GM21367 (cell line): ENCODE results near the gene ANKRD52.

Source experiments
- ATAC-seq: cut with Tn5 transposase; IDR thresholded peaks from one replicate; pipeline ENCODE4 v1.9.1; 2021; ENCODE audit not compliant: unreplicated experiment

ANKRD52 gene

GRCh38 chr12:56242986-56243385, 15.2 kb downstream of the ANKRD52 start:
- ATAC-seq = no peak

- ATAC-seq = no peak
Observed at GRCh38 chr12:56241424-56242303, 16.5 kb downstream of the ANKRD52 start.

DNA sequence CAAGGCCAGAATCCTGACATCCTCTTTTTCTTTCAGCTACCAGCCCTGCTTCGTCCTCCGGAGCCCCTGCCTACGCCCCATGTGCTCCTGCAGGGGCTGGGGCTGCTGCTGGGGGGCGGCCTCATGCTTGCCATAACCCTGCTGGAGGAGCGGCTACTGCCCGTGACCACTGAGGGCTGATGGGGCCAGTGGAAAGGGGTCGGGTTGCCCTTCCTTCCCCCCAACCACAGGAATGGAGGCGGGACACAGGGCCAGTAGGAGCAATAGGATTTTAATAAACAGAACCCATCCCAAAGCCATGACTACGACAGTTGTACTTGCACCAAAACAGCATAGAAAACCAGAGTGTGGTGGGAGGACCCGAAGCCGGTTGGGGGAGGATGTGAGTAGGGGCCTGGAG, 20.6 kb downstream of the ANKRD52 start:
- no peak for ATAC-seq

GRCh38 chr12:56236985-56237384, 21.2 kb downstream of the ANKRD52 start:
- no peak for ATAC-seq

- ATAC-seq = no peak
Observed at GRCh38 chr12:56236091-56236490, 22.1 kb downstream of the ANKRD52 start.

DNA sequence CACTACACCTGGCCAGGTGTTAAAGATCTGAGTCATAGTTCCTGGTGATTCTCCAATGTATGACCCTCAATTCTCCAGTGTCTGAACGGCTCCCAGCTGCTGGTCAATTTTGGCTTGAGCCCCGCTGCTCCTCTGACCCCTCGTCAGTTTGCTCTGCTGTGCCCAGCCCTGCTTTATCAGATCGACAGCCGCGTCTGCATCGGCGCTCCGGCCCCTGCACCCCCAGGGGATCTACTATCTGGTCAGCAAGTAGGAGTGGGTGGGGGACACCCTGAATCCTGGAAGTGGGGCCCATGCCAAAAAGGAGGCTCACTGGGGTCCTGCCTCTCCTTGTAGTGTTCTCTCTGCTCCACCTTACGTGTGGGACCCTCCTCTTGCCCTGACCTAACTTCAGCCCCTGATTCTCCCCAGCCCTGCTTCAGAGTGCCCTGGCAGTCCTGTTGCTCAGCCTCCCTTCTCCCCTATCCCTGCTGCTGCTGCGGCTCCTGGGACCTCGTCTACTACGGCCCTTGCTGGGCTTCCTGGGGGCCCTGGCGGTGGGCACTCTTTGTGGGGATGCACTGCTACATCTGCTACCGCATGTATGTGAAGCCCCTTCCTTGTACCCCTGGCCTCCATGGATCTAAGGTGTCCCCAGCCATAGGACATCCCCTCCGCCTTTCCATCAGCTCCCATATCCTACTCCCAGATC, 23.3 kb downstream of the ANKRD52 start:
- ATAC-seq = no peak

DNA sequence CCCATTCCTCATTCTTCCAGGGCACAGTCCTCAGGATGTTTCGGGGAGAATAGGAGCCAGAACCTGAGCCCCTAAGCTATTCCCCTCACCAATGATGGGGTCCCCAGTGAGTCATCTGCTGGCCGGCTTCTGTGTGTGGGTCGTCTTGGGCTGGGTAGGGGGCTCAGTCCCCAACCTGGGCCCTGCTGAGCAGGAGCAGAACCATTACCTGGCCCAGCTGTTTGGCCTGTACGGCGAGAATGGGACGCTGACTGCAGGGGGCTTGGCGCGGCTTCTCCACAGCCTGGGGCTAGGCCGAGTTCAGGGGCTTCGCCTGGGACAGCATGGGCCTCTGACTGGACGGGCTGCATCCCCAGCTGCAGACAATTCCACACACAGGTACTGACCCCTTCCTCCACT, 27.0 kb downstream of the ANKRD52 start:
- no peak for ATAC-seq

DNA sequence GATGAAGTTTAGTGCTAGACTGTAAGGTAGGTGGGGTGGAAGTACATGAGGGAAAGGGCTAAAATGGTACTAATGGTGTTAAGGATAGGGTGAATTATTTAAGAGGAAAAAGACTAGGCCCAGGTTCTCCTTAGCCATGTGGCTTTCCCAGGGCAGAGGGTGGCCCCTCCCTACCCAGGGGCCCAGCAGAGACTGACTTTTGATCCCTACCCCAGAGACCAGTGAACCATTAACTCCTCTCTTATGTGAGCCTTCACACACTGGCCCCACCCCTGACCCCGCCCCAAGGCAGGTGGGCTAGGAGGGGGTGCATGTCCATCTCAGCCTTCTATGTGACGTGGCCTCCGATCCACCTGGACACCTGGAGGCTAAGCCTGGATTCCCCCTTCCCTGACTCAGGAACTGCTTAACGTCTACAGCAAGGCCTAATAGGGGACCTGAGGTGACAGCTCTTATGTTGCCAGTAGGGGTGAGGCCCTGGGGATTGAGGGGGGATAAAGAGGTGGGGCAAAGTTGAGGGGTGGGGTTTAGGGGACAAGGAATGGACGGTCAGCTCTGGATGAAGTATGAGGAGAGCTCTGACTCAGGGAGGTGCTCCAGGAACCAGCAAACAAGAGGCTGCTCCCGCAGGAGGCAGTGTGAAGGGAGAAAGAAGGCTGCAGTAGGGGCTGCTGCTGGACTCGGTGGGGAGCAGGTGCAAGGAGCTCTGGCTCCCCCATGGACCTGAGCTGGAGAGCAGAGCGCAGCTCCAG, 27.6 kb downstream of the ANKRD52 start:
- no peak for ATAC-seq

- ATAC-seq = no peak
Observed at GRCh38 chr12:56229916-56230431, 28.2 kb downstream of the ANKRD52 start, which contains the start of gene SLC39A5. TSS of gene SLC39A5 (plus strand) at chr12:56230051. CDS start at chr12:56231275, 1,224 bp downstream.

DNA sequence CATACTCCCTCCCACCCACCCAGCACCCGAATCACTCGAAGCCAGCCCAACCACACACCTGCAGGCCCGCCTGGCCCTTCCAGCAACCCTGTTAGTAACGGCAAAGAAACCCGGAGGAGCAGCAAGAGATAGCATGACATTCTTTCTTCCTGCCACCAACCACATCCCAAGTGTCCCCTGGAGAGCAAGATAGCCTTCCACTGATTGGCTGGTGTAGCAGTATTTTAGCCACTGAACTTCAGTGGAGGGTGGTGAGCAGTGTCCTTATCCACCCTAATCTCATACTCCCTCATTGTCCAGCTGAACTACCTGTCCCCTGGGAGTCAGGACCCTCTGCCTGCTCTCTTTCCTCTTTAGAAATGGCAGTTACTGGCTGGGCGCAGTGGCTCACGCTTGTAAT, 29.1 kb downstream of the ANKRD52 start:
- no peak for ATAC-seq

DNA sequence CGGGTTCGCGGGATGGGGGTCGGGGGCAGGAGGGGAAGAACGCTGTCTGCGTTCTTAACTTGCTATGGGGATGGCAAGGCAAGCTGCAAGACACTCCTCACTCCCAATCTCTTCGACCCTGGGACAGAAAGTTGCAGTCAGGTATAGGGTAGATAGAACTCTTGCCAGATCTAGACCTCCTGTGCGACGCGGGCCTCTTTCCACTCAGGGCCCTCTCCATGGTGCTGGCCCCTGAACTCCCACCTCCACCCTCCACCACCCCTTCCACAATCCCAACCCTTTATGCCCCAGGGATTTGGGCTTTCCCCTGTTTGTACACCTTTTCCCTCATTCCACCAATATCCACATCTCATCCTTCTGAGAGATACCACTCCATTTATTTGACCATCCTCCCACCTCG, 33.2 kb downstream of the ANKRD52 start:
- ATAC-seq = no peak

- peak; percentile 51 for ATAC-seq
Observed at GRCh38 chr12:56224102-56224701, 34.0 kb downstream of the ANKRD52 start, which contains the start of gene NABP2. TSS of gene NABP2 (plus strand) at chr12:56224342. CDS start at chr12:56224857, 515 bp downstream.

DNA sequence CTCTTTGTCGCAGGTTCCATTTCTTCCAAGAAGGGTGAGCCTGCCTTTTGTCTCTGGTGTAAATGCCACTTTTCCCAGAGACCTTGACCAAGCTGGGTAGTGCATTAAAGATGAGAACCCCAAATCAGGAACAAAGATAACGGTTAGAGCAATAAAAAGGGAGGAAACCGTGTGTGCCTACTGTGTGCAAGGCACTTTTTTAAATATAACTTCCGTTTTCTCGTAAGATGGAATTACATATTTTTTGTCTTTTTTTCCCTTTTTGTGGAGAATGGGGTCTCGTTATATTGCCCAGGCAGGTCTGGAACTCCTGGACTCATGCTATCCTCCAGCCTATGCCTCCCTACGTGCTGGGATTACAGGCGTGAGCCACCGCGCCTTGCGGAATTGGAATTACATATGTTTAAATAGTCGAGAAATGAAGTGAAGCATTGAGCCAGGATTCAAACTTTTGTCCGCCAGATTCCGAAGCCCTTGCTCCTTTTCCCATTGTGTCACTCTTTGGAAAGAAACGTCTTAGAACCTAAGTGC, 34.5 kb downstream of the ANKRD52 start:
- no peak for ATAC-seq

DNA sequence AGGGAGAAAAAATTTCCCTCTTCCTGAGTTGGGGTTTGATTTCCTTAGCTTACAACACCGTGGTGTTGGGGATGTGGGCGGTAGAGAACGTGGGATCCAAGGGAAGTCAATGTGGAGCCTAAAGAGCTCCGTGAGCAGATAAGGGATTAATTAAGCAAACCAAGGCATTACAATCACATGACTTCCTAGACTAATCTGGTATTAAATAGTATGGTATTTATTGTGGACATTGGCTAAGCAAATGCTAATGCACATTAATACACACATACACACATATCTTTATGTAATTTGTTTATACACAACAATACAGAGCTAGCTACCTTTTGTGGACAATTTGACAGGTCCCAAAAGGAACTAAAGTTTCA, 35.7 kb downstream of the ANKRD52 start:
- ATAC-seq = no peak

DNA sequence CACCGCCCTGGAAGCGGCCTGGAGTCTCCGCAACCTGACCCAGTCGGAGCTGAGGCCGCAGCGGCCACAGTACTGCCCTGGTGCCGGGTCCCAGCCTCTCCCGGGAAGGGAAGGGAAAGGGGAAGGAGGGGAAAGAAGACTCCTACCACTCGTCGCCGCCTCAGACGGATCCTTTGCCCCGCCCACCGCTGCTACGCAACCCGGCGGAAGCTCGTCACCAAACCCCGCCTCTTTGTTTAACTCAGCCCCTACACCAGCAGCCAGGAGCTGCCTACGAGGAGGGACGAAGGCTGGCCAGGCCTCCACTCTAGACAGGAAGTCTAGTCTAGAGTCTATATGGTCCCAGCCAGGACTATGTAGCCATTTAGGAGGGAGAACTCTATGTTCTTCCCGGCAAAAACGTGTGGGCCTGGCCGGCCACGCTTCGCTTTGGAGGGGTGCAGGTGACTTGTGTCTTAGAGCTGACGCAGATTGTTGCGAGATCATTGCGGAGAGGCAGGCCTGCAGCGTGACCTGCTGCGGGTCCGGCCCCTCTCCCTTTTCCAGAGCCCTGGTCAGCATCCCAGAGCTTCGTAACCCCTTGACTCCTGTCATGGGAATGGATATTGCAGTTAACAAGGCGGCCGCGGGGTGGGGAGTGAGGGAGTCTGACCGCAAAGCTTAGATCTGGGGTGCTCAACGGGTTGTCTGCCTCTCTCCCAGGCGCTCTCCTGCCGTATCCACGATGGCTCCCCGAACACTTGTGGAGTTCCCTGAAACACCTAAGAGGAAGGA, 36.2 kb downstream of the ANKRD52 start, which contains the start of gene RNF41:
RNF41 (minus strand) TSS at position 166 of the 774 bp plus-strand sequence. CDS start 7,875 bp downstream, outside the sequence.
- peak; percentile 67 for ATAC-seq

DNA sequence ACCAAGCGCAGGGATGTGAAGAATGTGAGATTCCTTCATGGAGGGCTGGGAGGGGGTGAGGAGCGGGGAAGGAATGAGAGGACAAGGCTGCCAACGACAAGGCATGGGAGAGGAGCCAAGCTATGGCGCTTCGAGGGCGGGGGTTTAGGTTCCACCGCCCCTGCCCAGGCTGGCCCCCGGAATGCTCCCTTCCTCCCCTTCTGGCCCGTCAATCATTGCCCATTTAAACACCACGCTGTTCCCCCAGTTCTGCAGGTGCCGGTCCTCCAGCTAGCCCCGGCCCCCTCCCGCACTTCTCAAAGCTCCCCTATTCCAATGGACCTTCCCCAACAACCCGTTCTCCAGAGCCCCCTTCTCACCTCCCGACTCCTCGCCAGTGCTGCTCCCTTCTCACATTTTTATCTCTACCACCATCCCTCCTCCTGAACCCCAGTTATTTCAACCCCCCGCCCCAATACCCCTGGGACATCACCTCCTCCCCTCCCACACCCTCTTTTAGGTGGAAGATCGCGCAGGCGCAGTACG, 36.9 kb downstream of the ANKRD52 start:
- ATAC-seq = peak; percentile 12

- no peak for ATAC-seq
Observed at GRCh38 chr12:56220611-56221231, 37.5 kb downstream of the ANKRD52 start.

DNA sequence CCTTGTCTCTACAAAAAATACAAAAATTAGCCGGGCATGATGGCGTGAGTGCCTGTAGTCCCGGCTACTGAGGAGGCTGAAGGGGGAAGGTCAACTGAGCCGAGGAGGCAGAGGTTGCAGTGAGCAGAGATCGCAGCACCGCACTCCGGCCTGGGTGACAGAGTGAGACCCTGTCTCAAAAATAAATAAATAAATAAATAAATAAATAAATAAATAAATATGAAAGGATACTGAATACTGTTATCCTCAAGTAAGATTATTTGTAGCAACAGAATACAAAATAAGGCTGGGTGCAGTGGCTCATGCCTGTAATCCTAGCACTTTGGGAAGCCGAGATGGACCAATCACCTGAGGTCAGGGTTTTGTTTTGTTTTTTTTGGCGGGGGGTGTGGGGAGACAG, 38.3 kb downstream of the ANKRD52 start:
- ATAC-seq = no peak

DNA sequence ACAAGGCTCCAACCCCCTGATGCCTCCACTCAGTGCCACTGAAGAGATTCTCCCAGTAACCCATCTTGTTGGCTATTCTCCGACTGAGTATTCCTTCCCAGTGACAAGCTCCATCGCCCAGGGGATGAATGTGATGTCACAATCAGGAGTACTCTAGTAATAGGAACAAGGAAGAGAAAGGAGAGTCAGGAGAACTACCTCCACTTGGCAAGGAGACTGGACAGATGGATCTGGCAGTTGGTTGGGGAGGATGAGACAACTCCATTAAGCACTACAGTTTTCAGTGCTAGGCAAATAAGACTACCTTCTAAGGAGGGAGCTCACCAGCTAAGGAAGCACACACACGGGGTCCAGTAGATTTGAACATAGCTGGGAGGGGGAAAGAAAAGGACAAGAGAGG, 41.7 kb downstream of the ANKRD52 start:
- ATAC-seq = no peak
